Ramos (cell line): ENCODE results near the gene ST3GAL4.

Experiments
- in situ Hi-C: fragments of 300-500 bp; cut with MboI; formaldehyde crosslinking; loops from one replicate; pipeline ENCODE4 v1.14.3; 2022; ENCODE audit warnings: low sequenced_read_pairs; ENCODE audit not compliant: unreplicated experiment

The ST3GAL4 gene

GRCh38 chr11:126403022-126403581 lies 47.6 kb downstream of the ST3GAL4 start:
- in situ Hi-C loops, result no loop called here

- in situ Hi-C loops, result no loop called here
These were observed 48.2 kb downstream of the ST3GAL4 start for GRCh38 chr11:126403658-126404057.

GRCh38 chr11:126404367-126404766 lies 48.9 kb downstream of the ST3GAL4 start:
- in situ Hi-C loops, result no loop called here

GRCh38 chr11:126405374-126405773 lies 49.9 kb downstream of the ST3GAL4 start:
- in situ Hi-C loops, result no loop called here

- in situ Hi-C loops, result no loop called here
These were observed 50.4 kb downstream of the ST3GAL4 start for GRCh38 chr11:126405906-126406305.

GRCh38 chr11:126406368-126406767 lies 50.9 kb downstream of the ST3GAL4 start:
- in situ Hi-C loops, result no loop called here

- in situ Hi-C loops, result no loop called here
These were observed 51.6 kb downstream of the ST3GAL4 start for GRCh38 chr11:126407101-126407521.

- in situ Hi-C loops, result no loop called here
These were observed 52.3 kb downstream of the ST3GAL4 start for GRCh38 chr11:126407682-126408288.

GRCh38 chr11:126408496-126408895 lies 53.0 kb downstream of the ST3GAL4 start:
- in situ Hi-C loops, result no loop called here

GRCh38 chr11:126408901-126409619 lies 53.6 kb downstream of the ST3GAL4 start:
- in situ Hi-C loops, result no loop called here

GRCh38 chr11:126409620-126409985 lies 54.1 kb downstream of the ST3GAL4 start:
- in situ Hi-C loops, result no loop called here

- in situ Hi-C loops, result no loop called here
These were observed 55.2 kb downstream of the ST3GAL4 start for GRCh38 chr11:126410649-126411048.

GRCh38 chr11:126411971-126412381 lies 56.5 kb downstream of the ST3GAL4 start:
- in situ Hi-C loops, result no loop called here

GRCh38 chr11:126413426-126413825 lies 57.9 kb downstream of the ST3GAL4 start:
- in situ Hi-C loops, result no loop called here

- in situ Hi-C loops, result no loop called here
These were observed 58.4 kb downstream of the ST3GAL4 start for GRCh38 chr11:126413843-126414405.

GRCh38 chr11:126414615-126415014 lies 59.1 kb downstream of the ST3GAL4 start:
- in situ Hi-C loops, result no loop called here

- in situ Hi-C loops, result no loop called here
These were observed 59.6 kb downstream of the ST3GAL4 start for GRCh38 chr11:126415128-126415527.

- in situ Hi-C loops, result no loop called here
These were observed 60.4 kb downstream of the ST3GAL4 start for GRCh38 chr11:126415669-126416420.

GRCh38 chr11:126416542-126417090 lies 61.1 kb downstream of the ST3GAL4 start:
- in situ Hi-C loops, result no loop called here

GRCh38 chr11:126417091-126417862 lies 61.8 kb downstream of the ST3GAL4 start:
- in situ Hi-C loops, result no loop called here
